ENCODE results near the gene ABCB1.

GRCh38 chr7:87513735-87514335 lies 86.8 kb downstream of the ABCB1 start:
- TF ChIP-seq CTCF (IDR thresholded peaks at IDR 0.05; ENCODE audit: low read length), result no peak
- TF ChIP-seq EZH2phosphoT487 (IDR thresholded peaks at IDR 0.05; ENCODE audit: low read length), result no peak

Data from MM.1S (cell line).